Right atrium auricular region (tissue), 2 donors: Measurements from ENCODE around the gene ACO2. TPM values are rescaled to one million over a fixed set of nuclear protein-coding genes. Genes with fewer than 3 reads are reported as not detected.

Experiments
- DNase-seq: peaks from one replicate; pipeline ENCODE4 v3.0.0-alpha.2; 2019; ENCODE audit warnings: low spot score
- H3K27ac ChIP-seq, 2 donors: fragments of 200-600 bp; sonication (generic); 1 replicate in 1 of 2; 2 replicates in 1 of 2; pipeline ENCODE4 v1.5.1; 2016 to 2019
- H3K27me3 ChIP-seq, 2 donors: fragments of 200-600 bp; sonication (generic); one replicate each; pipeline versions ENCODE4 v1.5.1 to v1.6.0; 2017 to 2019
- H3K36me3 ChIP-seq: fragments of 200-600 bp; sonication (generic); one replicate; pipeline ENCODE4 v1.5.1; 2016
- H3K4me1 ChIP-seq, 2 donors: fragments of 200-600 bp; sonication (generic); one replicate each; pipeline versions ENCODE4 v1.5.1 to v1.6.0; 2017 to 2019
- H3K4me3 ChIP-seq, 2 donors: fragments of 200-600 bp; sonication (generic); 1 replicate in 1 of 2; 2 replicates in 1 of 2; pipeline ENCODE4 v1.5.1; 2017 to 2019; ENCODE audit warnings: mild to moderate bottlenecking in 1 of 2, moderate library complexity in 1 of 2
- H3K9me3 ChIP-seq, 2 donors: fragments of 200-600 bp; sonication (generic); one replicate each; pipeline ENCODE4 v1.5.1; 2019
- total RNA-seq, 2 donors: library from RNA; depleted of rRNA; stranded (reverse); fragments of >200 nt; gene quantifications; one replicate each; pipeline ENCODE4 v1.1.0, GENCODE V29; 2016
- TF ChIP-seq, protein P1 (sequence below), 2 donors: fragments of 200-600 bp; sonication (generic); IDR thresholded peaks; one replicate each; pipeline ENCODE4 v1.5.1; 2019; ENCODE audit warnings: antibody characterized with exemption in 2 of 2

The ACO2 gene
- total RNA-seq, 2 donors from 2014 or later = 447 to 604 TPM

DNA sequence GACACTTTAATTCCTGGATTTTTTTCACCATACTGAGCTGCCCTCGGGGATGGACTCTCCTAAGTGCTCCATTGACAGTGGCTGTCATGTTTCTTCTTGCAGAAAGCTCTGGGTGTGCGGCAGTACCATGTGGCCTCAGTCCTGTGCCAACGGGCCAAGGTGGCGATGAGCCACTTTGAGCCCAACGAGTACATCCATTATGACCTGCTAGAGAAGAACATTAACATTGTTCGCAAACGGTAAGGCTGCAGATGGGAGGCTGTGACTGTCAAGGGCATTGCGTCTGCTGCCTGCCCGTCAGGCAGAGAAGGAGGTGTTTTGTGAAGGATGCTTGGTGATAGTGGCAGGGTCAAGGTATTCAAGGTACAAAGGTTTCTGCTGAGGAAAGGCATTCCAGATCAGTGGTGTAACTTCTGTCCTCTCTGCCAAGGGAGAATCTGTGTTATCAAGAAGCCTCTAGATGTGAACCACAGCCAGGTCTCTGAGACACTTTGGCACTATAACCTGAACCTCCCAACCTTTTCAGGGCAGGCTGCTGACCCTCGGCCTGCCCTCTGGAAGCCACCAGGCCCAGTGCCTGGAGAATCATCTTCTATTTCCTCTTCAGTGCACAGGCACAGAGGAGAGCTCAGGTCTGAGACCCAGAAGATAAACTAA is 30.8 kb downstream of the ACO2 start:
- TF ChIP-seq, protein P1, sequence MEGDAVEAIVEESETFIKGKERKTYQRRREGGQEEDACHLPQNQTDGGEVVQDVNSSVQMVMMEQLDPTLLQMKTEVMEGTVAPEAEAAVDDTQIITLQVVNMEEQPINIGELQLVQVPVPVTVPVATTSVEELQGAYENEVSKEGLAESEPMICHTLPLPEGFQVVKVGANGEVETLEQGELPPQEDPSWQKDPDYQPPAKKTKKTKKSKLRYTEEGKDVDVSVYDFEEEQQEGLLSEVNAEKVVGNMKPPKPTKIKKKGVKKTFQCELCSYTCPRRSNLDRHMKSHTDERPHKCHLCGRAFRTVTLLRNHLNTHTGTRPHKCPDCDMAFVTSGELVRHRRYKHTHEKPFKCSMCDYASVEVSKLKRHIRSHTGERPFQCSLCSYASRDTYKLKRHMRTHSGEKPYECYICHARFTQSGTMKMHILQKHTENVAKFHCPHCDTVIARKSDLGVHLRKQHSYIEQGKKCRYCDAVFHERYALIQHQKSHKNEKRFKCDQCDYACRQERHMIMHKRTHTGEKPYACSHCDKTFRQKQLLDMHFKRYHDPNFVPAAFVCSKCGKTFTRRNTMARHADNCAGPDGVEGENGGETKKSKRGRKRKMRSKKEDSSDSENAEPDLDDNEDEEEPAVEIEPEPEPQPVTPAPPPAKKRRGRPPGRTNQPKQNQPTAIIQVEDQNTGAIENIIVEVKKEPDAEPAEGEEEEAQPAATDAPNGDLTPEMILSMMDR (IDR thresholded peaks at IDR 0.05) = no peak
- peaks cover 0 to 50% of the 10 kb centered on the region in 2 donors for H3K4me1 ChIP-seq
- H3K27me3 ChIP-seq = no peaks in the 10 kb centered on the region
- DNase-seq = no peak
- H3K36me3 ChIP-seq = peaks cover 51% of the 10 kb centered on the region
- H3K4me3 ChIP-seq = no peak overlapping the region
- no peaks in the 10 kb centered on the region for H3K9me3 ChIP-seq
- H3K27ac ChIP-seq = peak overlapping the region; percentile 30 to 63

GRCh38 chr22:41500303-41500702 is 31.4 kb downstream of the ACO2 start:
- TF ChIP-seq, protein P1 (IDR thresholded peaks at IDR 0.05) = no peak
- Histone ChIP-seq H3K4me3 (no peak overlapping the region), H3K9me3 (no peaks in the 10 kb centered on the region), H3K36me3 (peaks cover 53% of the 10 kb centered on the region), H3K4me1 (peaks cover 0 to 50% of the 10 kb centered on the region in 2 donors), H3K27me3 (no peaks in the 10 kb centered on the region), H3K27ac (peak overlapping the region; percentile 30 to 63)
- DNase-seq = no peak

GRCh38 chr22:41501209-41501608 is 32.3 kb downstream of the ACO2 start:
- Histone ChIP-seq H3K27ac (peak overlapping the region in 1 of 2 donors; percentile 63), H3K27me3 (no peaks in the 10 kb centered on the region), H3K4me3 (no peak overlapping the region), H3K36me3 (peaks cover 52% of the 10 kb centered on the region), H3K4me1 (peaks cover 0 to 53% of the 10 kb centered on the region in 2 donors), H3K9me3 (no peaks in the 10 kb centered on the region)
- TF ChIP-seq, protein P1 (IDR thresholded peaks at IDR 0.05) = peak in 1 of 2 donors; percentile 30
- DNase-seq = no peak

DNA sequence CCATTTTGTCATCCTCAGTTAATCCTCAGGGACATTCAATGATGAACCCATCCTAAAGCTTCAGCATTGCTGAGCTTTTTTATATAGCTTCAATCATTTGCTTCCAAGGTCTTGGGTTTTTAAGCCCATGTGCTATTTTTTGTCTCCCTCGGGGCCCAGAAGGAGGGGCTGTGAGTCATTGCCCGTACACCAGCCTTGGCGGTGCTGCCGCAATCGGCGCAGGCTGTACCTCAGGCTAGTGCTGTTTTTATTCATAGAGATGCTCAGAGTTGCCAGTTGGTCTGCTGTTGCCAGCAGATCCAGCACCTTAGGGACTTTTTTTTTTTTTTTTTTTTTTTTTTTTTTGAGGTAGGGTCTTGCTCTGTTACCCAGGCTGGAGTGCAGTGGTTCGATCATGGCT is 35.5 kb downstream of the ACO2 start:
- H3K36me3 ChIP-seq = peaks cover 67% of the 10 kb centered on the region
- H3K4me1 ChIP-seq = peaks cover 0 to 65% of the 10 kb centered on the region in 2 donors
- H3K27me3 ChIP-seq = no peaks in the 10 kb centered on the region
- TF ChIP-seq, protein P1 (IDR thresholded peaks at IDR 0.05) = no peak
- no peaks in the 10 kb centered on the region for H3K9me3 ChIP-seq
- no peak overlapping the region for H3K4me3 ChIP-seq
- DNase-seq = no peak
- H3K27ac ChIP-seq = peak overlapping the region; percentile 72 to 79

- Histone ChIP-seq H3K4me3 (no peak overlapping the region), H3K27me3 (no peaks in the 10 kb centered on the region), H3K4me1 (peaks cover 0 to 61% of the 10 kb centered on the region in 2 donors), H3K36me3 (peaks cover 67% of the 10 kb centered on the region), H3K27ac (peak overlapping the region; percentile 23 to 79), H3K9me3 (no peaks in the 10 kb centered on the region)
- DNase-seq = no peak
- TF ChIP-seq, protein P1 (IDR thresholded peaks at IDR 0.05) = no peak
These were observed 35.9 kb downstream of the ACO2 start for GRCh38 chr22:41504816-41505215.
